HCT116 (cell line): ENCODE results near the gene DDX50. TPM values are rescaled to one million over a fixed set of nuclear protein-coding genes. Genes with fewer than 3 reads are reported as not detected.

Experiments used
- ATAC-seq: fragments of 200-7000 bp; cut with Tn5 transposase; 2 replicates; pipeline ENCODE4 v1.9.1; 2020; ENCODE audit warnings: mild to moderate bottlenecking, moderate library complexity
- BruUV-seq: library from RNA; stranded (reverse); fragments of 400-500 nt; replicated peaks from 2 replicates; lab custom pipeline; 2021; lab: Mats Ljungman, UMichigan
- CTCF ChIA-PET: fragments of 300-600 bp; sonication (Branson Sonifier 250); formaldehyde crosslinking; loops from one replicate; lab custom pipeline; 2021; ENCODE audit warnings: antibody characterized with exemption; lab: Charles Lee
- POLR2A ChIA-PET: fragments of 300-600, 350-600 bp; sonication (Branson Sonifier 250); formaldehyde crosslinking; loops from one replicate; lab custom pipeline; 2021; ENCODE audit warnings: antibody characterized with exemption; lab: Charles Lee
- RAD21 ChIA-PET, 2 experiments: fragments of 300-600 bp; sonication (Branson Sonifier 250); formaldehyde crosslinking; loops; one replicate each; lab custom pipeline; 2023; ENCODE audit warnings: low total read pairs in 2 of 2; ENCODE audit not compliant: uncharacterized antibody in 2 of 2, unreplicated experiment in 2 of 2, low non-redundant PET in 1 of 2; lab: Charles Lee
- DNase-seq: peaks from one replicate; pipeline ENCODE4 v3.0.0-alpha.2; 2010; ENCODE audit warnings: low read depth, low spot score
- H2AFZ ChIP-seq: fragments of 200-600 bp; shearing (Covaris generic), sonication (generic); 2 replicates; pipeline ENCODE4 v1.6.1; 2017; ENCODE audit warnings: low read depth, mixed run types, mixed read lengths, antibody characterized with exemption, low read length; ENCODE audit not compliant: poor library complexity, severe bottlenecking
- H3K27ac ChIP-seq: 2 replicates; pipeline ENCODE4 v1.5.1; 2012; ENCODE audit warnings: low read depth, low read length
- H3K27me3 ChIP-seq: fragments of 200-600 bp; sonication (generic); 2 replicates; pipeline ENCODE4 v1.6.1; 2016; ENCODE audit warnings: mixed run types, low read length, mixed read lengths; ENCODE audit not compliant: insufficient read depth
- H3K36me3 ChIP-seq, 2 experiments: fragments of 200-500 bp in 1 of 2; fragments of 200-600 bp in 1 of 2; sonication (Bioruptor generic) in 1 of 2; sonication (generic) in 1 of 2; 2 replicates each; pipeline versions ENCODE4 v1.5.1 to v1.6.1; 2014 to 2016; ENCODE audit warnings: low read length in 2 of 2, inconsistent platforms in 1 of 2, mixed read lengths in 1 of 2, mixed run types in 1 of 2; ENCODE audit not compliant: insufficient read depth in 2 of 2, control insufficient read depth in 1 of 2
- H3K4me1 ChIP-seq, 2 experiments: fragments of 200-600 bp in 1 of 2; sonication (generic) in 1 of 2; 2 replicates each; pipeline versions ENCODE4 v1.5.1 to v1.6.1; 2012 to 2017; ENCODE audit warnings: low read length in 2 of 2, inconsistent platforms in 1 of 2, mild to moderate bottlenecking in 1 of 2, mixed read lengths in 1 of 2, mixed run types in 1 of 2, moderate library complexity in 1 of 2; ENCODE audit not compliant: insufficient read depth in 2 of 2, control insufficient read depth in 1 of 2
- H3K4me2 ChIP-seq: fragments of 200-600 bp; sonication (generic); 2 replicates; pipeline ENCODE4 v1.6.1; 2017; ENCODE audit warnings: mixed run types, low read length, mixed read lengths
- H3K4me3 ChIP-seq, 2 experiments: fragments of 200-600 bp in 1 of 2; sonication (generic) in 1 of 2; replicated peaks in 1 of 2; 2 replicates each; pipeline ENCODE4 v1.5.1; 2011 to 2016; ENCODE audit warnings: low read length in 2 of 2, control low read depth in 1 of 2, low read depth in 1 of 2, mild to moderate bottlenecking in 1 of 2, mixed read lengths in 1 of 2, mixed run types in 1 of 2
- H3K79me2 ChIP-seq: fragments of 200-600 bp; sonication (generic); 2 replicates; pipeline ENCODE4 v1.6.1; 2017; ENCODE audit warnings: mild to moderate bottlenecking, mixed run types, low read length, moderate library complexity, mixed read lengths; ENCODE audit not compliant: insufficient read depth
- H3K9ac ChIP-seq: fragments of 200-600 bp; sonication (generic); 2 replicates; pipeline ENCODE4 v1.6.1; 2016; ENCODE audit warnings: low read length, mixed read lengths
- H3K9me2 ChIP-seq: fragments of 200-600 bp; sonication (generic), shearing (Covaris generic); 2 replicates; pipeline ENCODE4 v1.6.1; 2017; ENCODE audit warnings: mixed run types, mild to moderate bottlenecking, moderate library complexity; ENCODE audit not compliant: insufficient read depth
- H3K9me3 ChIP-seq, 2 experiments: fragments of 200-500 bp in 1 of 2; fragments of 200-600 bp in 1 of 2; sonication (Bioruptor generic) in 1 of 2; sonication (generic) in 1 of 2; 2 replicates each; pipeline ENCODE4 v1.6.1; 2014 to 2017; ENCODE audit warnings: low read length in 2 of 2, mixed read lengths in 2 of 2, inconsistent platforms in 1 of 2, low read depth in 1 of 2, mild to moderate bottlenecking in 1 of 2, mixed run types in 1 of 2, moderate library complexity in 1 of 2; ENCODE audit not compliant: control insufficient read depth in 1 of 2, insufficient read depth in 1 of 2
- H4K20me1 ChIP-seq: fragments of 200-600 bp; sonication (generic), shearing (Covaris generic); 2 replicates; pipeline ENCODE4 v1.6.1; 2017; ENCODE audit warnings: mixed run types, mild to moderate bottlenecking, moderate library complexity; ENCODE audit not compliant: insufficient read depth
- ATF3 ChIP-seq: IDR thresholded peaks from 2 replicates; pipeline ENCODE4 v1.6.1; 2012
- CBX3 ChIP-seq: IDR thresholded peaks from 2 replicates; pipeline ENCODE4 v1.6.1; 2012; ENCODE audit warnings: low read depth
- CEBPB ChIP-seq: IDR thresholded peaks from 2 replicates; pipeline ENCODE4 v1.6.1; 2012; ENCODE audit warnings: low read depth
- EGR1 ChIP-seq: IDR thresholded peaks from 2 replicates; pipeline ENCODE4 v1.6.1; 2012; ENCODE audit warnings: low read depth
- ELF1 ChIP-seq: IDR thresholded peaks from 2 replicates; pipeline ENCODE4 v1.6.1; 2012; ENCODE audit warnings: low read depth, borderline replicate concordance
- EZH2phosphoT487 ChIP-seq: fragments of 200-600 bp; IDR thresholded peaks from 2 replicates; pipeline ENCODE4 v1.6.1; 2018; ENCODE audit warnings: antibody characterized with exemption, borderline replicate concordance
- JUND ChIP-seq: IDR thresholded peaks from 2 replicates; pipeline ENCODE4 v1.6.1; 2012
- POLR2A ChIP-seq: IDR thresholded peaks from 2 replicates; pipeline ENCODE4 v1.7.0; 2011; ENCODE audit warnings: borderline replicate concordance; ENCODE audit not compliant: insufficient read depth, insufficient read length; ENCODE audit errors: extremely low read depth
- POLR2AphosphoS5 ChIP-seq: IDR thresholded peaks from 2 replicates; pipeline ENCODE4 v1.6.1; 2011; ENCODE audit warnings: mild to moderate bottlenecking, low read depth, low read length, moderate library complexity
- SIN3A ChIP-seq: IDR thresholded peaks from 2 replicates; pipeline ENCODE4 v1.6.1; 2012; ENCODE audit warnings: low read depth
- SP1 ChIP-seq: IDR thresholded peaks from 2 replicates; pipeline ENCODE4 v1.6.1; 2012; ENCODE audit warnings: low read depth
- SRF ChIP-seq: IDR thresholded peaks from 2 replicates; pipeline ENCODE4 v1.6.1; 2012; ENCODE audit warnings: low read depth
- YY1 ChIP-seq: IDR thresholded peaks from 2 replicates; pipeline ENCODE4 v1.6.1; 2011; ENCODE audit warnings: low read length, low read depth, moderate library complexity, mild to moderate bottlenecking; ENCODE audit not compliant: insufficient replicate concordance; ENCODE audit errors: extremely low read depth
- ZBTB33 ChIP-seq: IDR thresholded peaks from 2 replicates; pipeline ENCODE4 v1.6.1; 2011; ENCODE audit warnings: mild to moderate bottlenecking, low read length, moderate library complexity; ENCODE audit not compliant: insufficient replicate concordance; ENCODE audit errors: extremely low read depth
- ZFX ChIP-seq: fragments of 450-650 bp; IDR thresholded peaks from 2 replicates; pipeline ENCODE4 v1.6.1; 2017
- ZNF274 ChIP-seq: fragments of 200-500 bp; sonication (Bioruptor generic); IDR thresholded peaks from 2 replicates; pipeline ENCODE4 v1.6.1; 2014; ENCODE audit warnings: mild to moderate bottlenecking, low read depth, low read length, inconsistent platforms
- intact Hi-C: fragments of 100-400 bp; cut with micrococcal nuclease; formaldehyde crosslinking; loops from 2 replicates; pipeline ENCODE4 v1.10.0; 2022
- total RNA-seq: library from RNA; stranded (reverse); gene quantifications from one replicate; pipeline ENCODE4 v1.2.1, GENCODE V29; 2021; ENCODE audit not compliant: unreplicated experiment

The DDX50 gene
- total RNA-seq, 1 experiment from 2014 or later: 25.6 TPM

- Histone ChIP-seq H3K27ac (no peak overlapping the region), H3K9me3 (no peaks in the 10 kb centered on the region), H3K4me3 (no peak overlapping the region), H3K9me2 (no peaks in the 10 kb centered on the region), H3K4me1 (no peaks in the 10 kb centered on the region), H3K4me2 (no peak overlapping the region), H4K20me1 (no peaks in the 10 kb centered on the region), H3K79me2 (no peaks in the 10 kb centered on the region), H3K9ac (no peak overlapping the region), H2AFZ (no peak overlapping the region), H3K27me3 (no peaks in the 10 kb centered on the region), H3K36me3 (no peaks in the 10 kb centered on the region)
- RAD21 ChIA-PET: no interaction called here
- intact Hi-C loops: no loop called here
- ATAC-seq: no peak
- CTCF ChIA-PET: no interaction called here
- BruUV-seq: no TSS peak
- no peak for TF ChIP-seq POLR2A
- TF ChIP-seq ZBTB33: no peak
- no peak for TF ChIP-seq ZFX
- no peak for TF ChIP-seq ELF1
- no peak for TF ChIP-seq CBX3
- TF ChIP-seq SIN3A: no peak
- no peak for TF ChIP-seq ATF3
- no peak for TF ChIP-seq EGR1
- TF ChIP-seq SRF: no peak
- no peak for TF ChIP-seq ZNF274
- no peak for TF ChIP-seq YY1
- no peak for TF ChIP-seq POLR2AphosphoS5
- no peak for TF ChIP-seq SP1
- TF ChIP-seq CEBPB: no peak
- no peak for TF ChIP-seq JUND
- no peak for TF ChIP-seq EZH2phosphoT487
- DNase-seq: no peak
- POLR2A ChIA-PET: no interaction called here
Measured at GRCh38 chr10:68877482-68878110, 23.5 kb upstream of the DDX50 start.
